Medulla oblongata (tissue), 1 donor: ENCODE data around the gene KRT3.
"Not testable (repeated sequence)": the region's sequence is repeated elsewhere in the genome, so short reads cannot be mapped to it uniquely, and the experiment has no call there.

Source experiments
- DNase-seq: peaks from one replicate; pipeline ENCODE4 v3.0.0-alpha.2; 2015; ENCODE audit errors: extremely low spot score

The KRT3 gene

GRCh38 chr12:52781399-52782082 is 14.4 kb downstream of the KRT3 start:
- no peak for DNase-seq

GRCh38 chr12:52779914-52780313 is 16.0 kb downstream of the KRT3 start:
- no peak for DNase-seq

GRCh38 chr12:52778833-52779232 is 17.1 kb downstream of the KRT3 start:
- no peak for DNase-seq

GRCh38 chr12:52777566-52777965 is 18.4 kb downstream of the KRT3 start:
- no peak for DNase-seq

GRCh38 chr12:52776913-52777395 is 19.0 kb downstream of the KRT3 start, which contains the start of gene KRT76:
TSS of gene KRT76 (minus strand) at chr12:52777345. CDS start at chr12:52777291, 54 bp downstream.
- no peak for DNase-seq

- no peak for DNase-seq
Measured at GRCh38 chr12:52776435-52776834, 19.5 kb downstream of the KRT3 start.

- no peak for DNase-seq
Measured at GRCh38 chr12:52774629-52775250, 21.2 kb downstream of the KRT3 start.

- no peak for DNase-seq
Measured at GRCh38 chr12:52772772-52773171, 23.1 kb downstream of the KRT3 start.

- no peak for DNase-seq
Measured at GRCh38 chr12:52772188-52772587, 23.7 kb downstream of the KRT3 start.

- DNase-seq = no peak
Measured at GRCh38 chr12:52771505-52771904, 24.4 kb downstream of the KRT3 start.

- DNase-seq = no peak
Measured at GRCh38 chr12:52771088-52771487, 24.8 kb downstream of the KRT3 start.

GRCh38 chr12:52769946-52770345 is 26.0 kb downstream of the KRT3 start:
- no peak for DNase-seq

GRCh38 chr12:52769354-52769753 is 26.6 kb downstream of the KRT3 start:
- no peak for DNase-seq

- DNase-seq = no peak
Measured at GRCh38 chr12:52768479-52769200, 27.3 kb downstream of the KRT3 start.

GRCh38 chr12:52767427-52767826 is 28.5 kb downstream of the KRT3 start:
- no peak for DNase-seq

GRCh38 chr12:52767020-52767379 is 28.9 kb downstream of the KRT3 start:
- no peak for DNase-seq

GRCh38 chr12:52766351-52767019 is 29.4 kb downstream of the KRT3 start:
- DNase-seq = no peak

- no peak for DNase-seq
Measured at GRCh38 chr12:52765702-52766101, 30.2 kb downstream of the KRT3 start.

- no peak for DNase-seq
Measured at GRCh38 chr12:52763991-52764390, 31.9 kb downstream of the KRT3 start.

GRCh38 chr12:52763036-52763659 is 32.8 kb downstream of the KRT3 start:
- no peak for DNase-seq

- DNase-seq = no peak
Measured at GRCh38 chr12:52761802-52762201, 34.1 kb downstream of the KRT3 start.

GRCh38 chr12:52761218-52761617 is 34.7 kb downstream of the KRT3 start:
- not testable (repeated sequence) for DNase-seq
